OCI-LY7 (cell line): ENCODE data around the gene UNC5B. TPM values are rescaled to one million over a fixed set of nuclear protein-coding genes. Genes with fewer than 3 reads are reported as not detected.

Source experiments
- BruUV-seq: library from RNA; stranded (reverse); fragments of 400-500 nt; replicated peaks from 2 replicates; lab custom pipeline; 2021; lab: Mats Ljungman, UMichigan
- CTCF ChIA-PET: fragments of 300-600 bp; sonication (Branson Sonifier 250); formaldehyde crosslinking; loops from one replicate; lab custom pipeline; 2022; ENCODE audit warnings: antibody characterized with exemption; ENCODE audit not compliant: unreplicated experiment; lab: Charles Lee
- POLR2A ChIA-PET: fragments of 300-600 bp; sonication (Branson Sonifier 250); formaldehyde crosslinking; loops from one replicate; lab custom pipeline; 2022; ENCODE audit warnings: antibody characterized with exemption; lab: Charles Lee
- DNase-seq: peaks from one replicate; pipeline ENCODE4 v3.0.0-alpha.2; 2015; ENCODE audit warnings: low spot score
- H2AFZ ChIP-seq: fragments of 200-600 bp; sonication (generic), shearing (Covaris generic); 2 replicates; pipeline ENCODE4 v1.6.1; 2014; ENCODE audit warnings: mild to moderate bottlenecking, antibody characterized with exemption, low read length, moderate library complexity
- H3K27ac ChIP-seq: fragments of 200-600 bp; sonication (generic); 2 replicates; pipeline ENCODE4 v1.5.1; 2014; ENCODE audit warnings: mixed run types, low read depth, mild to moderate bottlenecking, moderate library complexity, low read length, inconsistent platforms; ENCODE audit not compliant: poor library complexity, severe bottlenecking
- H3K36me3 ChIP-seq: fragments of 200-600 bp; sonication (generic); 2 replicates; pipeline ENCODE4 v1.6.1; 2014; ENCODE audit warnings: mild to moderate bottlenecking, antibody characterized with exemption, low read length, moderate library complexity, mixed read lengths; ENCODE audit not compliant: insufficient read depth
- H3K4me1 ChIP-seq: fragments of 200-600 bp; sonication (generic); 2 replicates; pipeline ENCODE4 v1.5.1; 2014; ENCODE audit warnings: mild to moderate bottlenecking, low read length; ENCODE audit not compliant: insufficient read depth, poor library complexity, severe bottlenecking
- H3K4me2 ChIP-seq: fragments of 200-600 bp; sonication (generic); 2 replicates; pipeline ENCODE4 v1.6.1; 2014; ENCODE audit warnings: mild to moderate bottlenecking, low read length
- H3K4me3 ChIP-seq: fragments of 200-600 bp; sonication (generic); 2 replicates; pipeline ENCODE4 v1.5.1; 2014; ENCODE audit warnings: mild to moderate bottlenecking, low read depth, low read length; ENCODE audit not compliant: poor library complexity, severe bottlenecking
- H3K79me2 ChIP-seq: fragments of 200-600 bp; sonication (generic); 2 replicates; pipeline ENCODE4 v1.6.1; 2016; ENCODE audit warnings: low read depth, mild to moderate bottlenecking, low read length, moderate library complexity, mixed read lengths; ENCODE audit not compliant: insufficient read depth
- H3K9me2 ChIP-seq: fragments of 200-600 bp; sonication (generic); 2 replicates; pipeline ENCODE4 v1.6.1; 2016; ENCODE audit warnings: mild to moderate bottlenecking, low read length, mixed read lengths; ENCODE audit not compliant: insufficient read depth
- H3K9me3 ChIP-seq: fragments of 200-600 bp; sonication (generic); 2 replicates; pipeline ENCODE4 v1.6.1; 2014; ENCODE audit warnings: mild to moderate bottlenecking, mixed run types, low read length, mixed read lengths
- H4K20me1 ChIP-seq: fragments of 200-600 bp; sonication (generic); 2 replicates; pipeline ENCODE4 v1.6.1; 2014; ENCODE audit warnings: mild to moderate bottlenecking, antibody characterized with exemption, low read length, moderate library complexity, mixed read lengths; ENCODE audit not compliant: insufficient read depth
- CTCF ChIP-seq: fragments of 200-600 bp; sonication (generic); conservative IDR thresholded peaks from 2 replicates; pipeline ENCODE4 v1.5.1; 2014; ENCODE audit warnings: mild to moderate bottlenecking, antibody characterized with exemption, low read length, moderate library complexity, mixed read lengths
- EZH2phosphoT487 ChIP-seq: fragments of 200-600 bp; sonication (generic); IDR thresholded peaks from 2 replicates; pipeline ENCODE4 v1.6.1; 2018; ENCODE audit warnings: low read depth, borderline replicate concordance, mild to moderate bottlenecking, mixed run types, antibody characterized with exemption, low read length, moderate library complexity, mixed read lengths
- intact Hi-C: fragments of 100-400 bp; cut with micrococcal nuclease; formaldehyde crosslinking; loops from one replicate; pipeline ENCODE4 v1.10.0; 2022; ENCODE audit not compliant: unreplicated experiment
- total RNA-seq, 2 experiments: library from RNA; depleted of rRNA in 1 of 2; stranded (reverse); fragments of >200 nt in 1 of 2; shearing (Covaris generic) in 1 of 2; gene quantifications; 2 replicates each; pipeline ENCODE4 v1.2.3, GENCODE V29; 2014 to 2022

UNC5B gene
- total RNA-seq, 2 experiments from 2014 or later, result not detected

- H2AFZ ChIP-seq, result no peak overlapping the region
- H3K9me2 ChIP-seq, result no peaks in the 10 kb centered on the region
- intact Hi-C loops, result loop anchor here (5.0 kb wide), 2 partner anchors 172 to 502 kb away; no protein-coding TSS in a partner anchor
- no peaks in the 10 kb centered on the region for H3K9me3 ChIP-seq
- H3K79me2 ChIP-seq, result no peaks in the 10 kb centered on the region
- H3K4me3 ChIP-seq, result no peak overlapping the region
- H3K4me1 ChIP-seq, result peaks cover 12% of the 10 kb centered on the region
- H3K36me3 ChIP-seq, result no peaks in the 10 kb centered on the region
- H3K27ac ChIP-seq, result no peak overlapping the region
- BruUV-seq, result no TSS peak
- peak overlapping the region; percentile 35; the same call in 1 of the 2 replicates for H3K4me2 ChIP-seq
- H4K20me1 ChIP-seq, result no peaks in the 10 kb centered on the region
- ChIA-PET CTCF (interaction anchor here (0.5 to 1.0 kb wide), 4 partner anchors 9 to 276 kb away, joined by 3 to 4 read pairs (median 4); no protein-coding TSS in a partner anchor), POLR2A (interaction anchor here (0.9 to 1.7 kb wide), 3 partner anchors 9 to 67 kb away, joined by 3 to 9 read pairs (median 4); partner anchors contain the start of gene SLC29A3)
- DNase-seq, result peak; percentile 59
- TF ChIP-seq CTCF (no peak), EZH2phosphoT487 (no peak)
These were observed 97.5 kb downstream of the UNC5B start for GRCh38 chr10:71309919-71310318.

GRCh38 chr10:71312220-71312619 is 99.8 kb downstream of the UNC5B start:
- TF ChIP-seq EZH2phosphoT487, result no peak
- no peak for TF ChIP-seq CTCF
- CTCF ChIA-PET, result interaction anchor here (0.5 kb wide), 1 partner anchor 226 kb away, joined by 6 read pairs; no protein-coding TSS in a partner anchor
- no peak overlapping the region for H3K4me2 ChIP-seq
- no peak overlapping the region for H3K4me3 ChIP-seq
- peaks cover 15% of the 10 kb centered on the region for H3K4me1 ChIP-seq
- H2AFZ ChIP-seq, result no peak overlapping the region
- DNase-seq, result no peak
- BruUV-seq, result no TSS peak
- POLR2A ChIA-PET, result interaction anchor here (0.6 kb wide), 1 partner anchor 19 kb away, joined by 5 read pairs; no protein-coding TSS in a partner anchor
- no peaks in the 10 kb centered on the region for H3K79me2 ChIP-seq
- no peaks in the 10 kb centered on the region for H3K9me3 ChIP-seq
- no peaks in the 10 kb centered on the region for H3K36me3 ChIP-seq
- no peaks in the 10 kb centered on the region for H3K9me2 ChIP-seq
- no peak overlapping the region for H3K27ac ChIP-seq
- H4K20me1 ChIP-seq, result no peaks in the 10 kb centered on the region
- intact Hi-C loops, result loop anchor here (5.0 kb wide), 2 partner anchors 170 to 500 kb away; no protein-coding TSS in a partner anchor
